Ishikawa (cell line): Measurements from ENCODE around the gene FAAP100.

ENCODE experiments used
- CEBPB ChIP-seq: IDR thresholded peaks from 2 replicates; pipeline ENCODE4 v1.6.1; 2012
- CREB1 ChIP-seq: IDR thresholded peaks from 2 replicates; pipeline ENCODE4 v1.6.1; 2012; ENCODE audit warnings: low read depth
- EP300 ChIP-seq: IDR thresholded peaks from 2 replicates; pipeline ENCODE4 v1.6.1; 2012; ENCODE audit warnings: borderline replicate concordance
- FOXM1 ChIP-seq: IDR thresholded peaks from 2 replicates; pipeline ENCODE4 v1.6.1; 2012; ENCODE audit warnings: low read depth, borderline replicate concordance
- RAD21 ChIP-seq: IDR thresholded peaks from 2 replicates; pipeline ENCODE4 v1.6.1; 2012; ENCODE audit warnings: low read depth
- REST ChIP-seq: IDR thresholded peaks from 2 replicates; pipeline ENCODE4 v1.6.1; 2012; ENCODE audit warnings: low read depth, mild to moderate bottlenecking
- TAF1 ChIP-seq: IDR thresholded peaks from 2 replicates; pipeline ENCODE4 v1.6.1; 2012; ENCODE audit warnings: low read depth, mild to moderate bottlenecking
- TCF12 ChIP-seq: IDR thresholded peaks from 2 replicates; pipeline ENCODE4 v1.6.1; 2012; ENCODE audit warnings: low read depth
- TEAD4 ChIP-seq: IDR thresholded peaks from 2 replicates; pipeline ENCODE4 v1.6.1; 2012
- YY1 ChIP-seq: IDR thresholded peaks from 2 replicates; pipeline ENCODE4 v1.6.1; 2012; ENCODE audit warnings: low read depth
- ZBTB7A ChIP-seq: IDR thresholded peaks from 2 replicates; pipeline ENCODE4 v1.6.1; 2012; ENCODE audit warnings: low read depth
- TF ChIP-seq, protein P1 (sequence below): IDR thresholded peaks from 2 replicates; pipeline ENCODE4 v1.6.1; 2012
- TF ChIP-seq, protein P2 (sequence below): IDR thresholded peaks from 2 replicates; pipeline ENCODE4 v1.6.1; 2012

DNA sequence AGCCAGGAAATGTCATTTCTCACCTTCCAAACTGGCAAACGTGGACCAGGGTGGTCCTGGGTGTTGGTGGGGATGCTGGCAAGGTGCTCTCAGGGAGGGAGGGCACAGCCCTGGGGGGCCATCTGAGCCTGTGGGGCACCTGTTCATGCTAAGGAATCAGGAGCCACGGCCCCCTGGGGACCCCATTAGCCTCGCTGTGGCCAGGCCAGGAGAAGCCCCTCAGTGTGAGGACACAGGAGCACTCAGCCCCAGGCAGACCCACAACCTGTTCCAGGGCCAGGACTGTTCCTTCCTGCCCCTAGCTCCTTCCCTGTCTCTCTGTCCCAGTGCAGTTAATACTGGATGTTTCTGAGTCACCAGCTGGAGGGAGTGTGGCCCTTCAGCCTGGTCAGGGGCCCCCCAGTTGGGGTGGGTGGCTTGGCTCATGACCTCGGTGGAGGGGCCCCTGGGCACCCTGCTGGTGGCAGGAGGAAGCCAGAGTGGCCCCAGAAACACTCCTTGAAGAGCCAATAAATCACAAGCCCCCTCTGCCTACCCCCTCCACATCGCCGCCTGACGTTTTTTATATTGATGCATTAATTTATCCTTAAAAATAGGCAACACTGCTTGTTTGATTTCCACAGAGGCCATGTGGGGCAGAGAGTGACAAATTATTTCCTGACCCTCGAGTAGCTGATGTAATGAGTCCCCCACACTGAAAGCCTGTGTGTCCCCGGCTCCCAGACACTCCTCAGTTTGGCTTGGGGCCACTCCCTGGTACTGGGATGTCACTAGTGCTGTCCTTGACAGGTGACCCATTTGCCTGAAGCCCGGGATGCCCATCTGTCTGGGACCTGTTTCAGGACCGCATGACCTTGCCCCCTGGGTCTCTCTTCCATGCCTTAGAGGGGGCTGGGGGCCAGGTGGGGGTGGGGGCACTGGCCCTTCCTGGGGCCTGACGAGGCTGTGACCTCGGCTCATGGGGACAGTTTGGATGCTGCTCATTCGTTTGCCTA, 61.9 kb downstream of the FAAP100 start:
- TF ChIP-seq, protein P1, sequence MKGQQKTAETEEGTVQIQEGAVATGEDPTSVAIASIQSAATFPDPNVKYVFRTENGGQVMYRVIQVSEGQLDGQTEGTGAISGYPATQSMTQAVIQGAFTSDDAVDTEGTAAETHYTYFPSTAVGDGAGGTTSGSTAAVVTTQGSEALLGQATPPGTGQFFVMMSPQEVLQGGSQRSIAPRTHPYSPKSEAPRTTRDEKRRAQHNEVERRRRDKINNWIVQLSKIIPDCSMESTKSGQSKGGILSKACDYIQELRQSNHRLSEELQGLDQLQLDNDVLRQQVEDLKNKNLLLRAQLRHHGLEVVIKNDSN = no peak
- TF ChIP-seq, protein P2, sequence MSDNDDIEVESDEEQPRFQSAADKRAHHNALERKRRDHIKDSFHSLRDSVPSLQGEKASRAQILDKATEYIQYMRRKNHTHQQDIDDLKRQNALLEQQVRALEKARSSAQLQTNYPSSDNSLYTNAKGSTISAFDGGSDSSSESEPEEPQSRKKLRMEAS = no peak
- TF ChIP-seq ZBTB7A (no peak), REST (no peak), RAD21 (no peak), YY1 (no peak), CEBPB (no peak), TAF1 (no peak), FOXM1 (no peak), EP300 (no peak), CREB1 (no peak), TCF12 (no peak), TEAD4 (no peak)
